Adrenal gland (tissue), 12 donors: ENCODE measurements around the gene HEATR5A. TPM values are rescaled to one million over a fixed set of nuclear protein-coding genes. Genes with fewer than 3 reads are reported as not detected.

ENCODE experiments used
- DNase-seq, 7 donors: peaks; one replicate each; pipeline ENCODE4 v3.0.0-alpha.2; 2019 to 2020
- H3K27ac ChIP-seq, 5 donors: fragments of 200-600 bp; sonication (generic) in 4 of 5; 1 replicate in 3 of 5; 2 replicates in 2 of 5; pipeline versions ENCODE4 v1.5.1 to v1.8.0; 2016 to 2020; ENCODE audit warnings: mild to moderate bottlenecking in 1 of 5
- H3K27me3 ChIP-seq: fragments of 200-600 bp; 2 replicates; pipeline ENCODE4 v1.8.0; 2021
- H3K36me3 ChIP-seq, 2 donors: fragments of 200-600 bp; replicated peaks in 1 of 2; 1 replicate in 1 of 2; 2 replicates in 1 of 2; pipeline versions ENCODE4 v1.5.1 to v1.8.0; 2018 to 2022
- H3K4me1 ChIP-seq, 2 donors: fragments of 200-600 bp; replicated peaks in 1 of 2; 1 replicate in 1 of 2; 2 replicates in 1 of 2; pipeline versions ENCODE4 v1.5.1 to v1.8.0; 2018 to 2021
- H3K4me3 ChIP-seq, 4 donors: fragments of 200-600 bp; sonication (generic) in 3 of 4; one replicate each; pipeline ENCODE4 v1.5.1; 2016 to 2018
- H3K9me3 ChIP-seq, 3 donors: fragments of 200-600 bp; sonication (generic) in 1 of 3; replicated peaks in 1 of 3; 1 replicate in 2 of 3; 2 replicates in 1 of 3; pipeline versions ENCODE4 v1.5.1 to v1.8.0; 2016 to 2021
- CTCF ChIP-seq, 6 experiments: fragments of 450-650 bp in 4 of 6; fragments of 200-600 bp in 2 of 6; sonication (generic) in 1 of 6; IDR thresholded peaks; 1 replicate in 5 of 6; 2 replicates in 1 of 6; pipeline versions ENCODE4 v1.5.1 to v1.8.0; 2016 to 2021; ENCODE audit warnings: antibody characterized with exemption in 6 of 6, mild to moderate bottlenecking in 2 of 6, moderate library complexity in 1 of 6
- POLR2A ChIP-seq, 2 donors: fragments of 450-650 bp; IDR thresholded peaks; one replicate each; pipeline ENCODE4 v1.6.1; 2017; ENCODE audit warnings: antibody characterized with exemption in 2 of 2, mild to moderate bottlenecking in 2 of 2, moderate library complexity in 1 of 2
- WGBS, 4 donors: extraction: QIAGEN DNeasy Blood & Tissue Kit in 2 of 4; methylation state at CpG; one replicate each; pipeline versions ENCODE4 v1.1.5 to v1.1.7; 2013 to 2017; 5-methylcytosine and 5-hydroxymethylcytosine counted together
- intact Hi-C, 2 donors: fragments of 100-400 bp; cut with DNase I; formaldehyde crosslinking; loops; one replicate each; pipeline versions ENCODE4 v1.14.1 to v1.15.0; 2022 to 2023
- polyA plus RNA-seq, 3 donors: library from polyadenylated mRNA; stranded (reverse); fragments of 200-250 nt in 2 of 3; fragments of 350-450 nt in 1 of 3; fragmentation: Illumina TruSeq in 1 of 3; extraction: RNeasy Lipid Tissue Mini Kit (QIAGEN cat#74804) in 1 of 3; gene quantifications; one replicate each; pipeline ENCODE4 v1.2.3, GENCODE V29; 2013 to 2014
- total RNA-seq, 9 donors: library from RNA; depleted of rRNA in 4 of 9; stranded (reverse); fragments of >200 nt in 4 of 9; fragments of 120-200 nt in 1 of 9; fragmentation: NEBNext Ultra II Directional in 1 of 9; extraction: Animal tissue kit (Norgen Biotek cat#: 25700) in 1 of 9; gene quantifications; one replicate each; pipeline versions ENCODE4 v1.1.0 to v1.2.4, GENCODE V29; 2013 to 2023
- donor health status: healthy with polysubstance abuse.
- donor health status: Bipolar disorder and iron deficiency.
- donor health status: DM: yes; HTN: yes; CAD: no.
- donor health status: DM: no; HTN: no; CAD: no.
- donor health status: DM: no; HTN: no; CAD: no.
- donor health status: DM: yes; HTN: yes; CAD: no.

The HEATR5A gene
- total and polyA plus RNA-seq, 12 donors: 20.8 to 60.4 (median 40.1) TPM

DNA sequence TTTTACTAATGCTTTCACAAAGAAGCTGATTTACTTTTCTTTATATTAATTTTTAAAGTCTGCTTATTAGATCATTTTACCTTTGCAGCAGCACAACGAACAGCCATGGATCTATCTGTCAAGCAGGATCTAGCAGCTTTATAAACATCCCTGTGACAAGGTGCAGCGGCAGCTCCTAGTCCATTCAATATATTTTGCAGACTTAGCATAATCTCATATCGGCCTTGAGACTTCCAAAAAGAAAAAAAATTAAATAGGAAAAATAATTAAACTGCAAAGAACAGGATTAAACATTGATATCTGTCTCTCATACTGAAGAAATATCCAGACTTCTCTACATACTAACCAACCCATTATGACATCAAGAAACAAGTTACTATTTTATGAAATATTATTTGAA is 25.2 kb downstream of the HEATR5A start:
- Histone ChIP-seq H3K27me3 (no peaks in the 10 kb centered on the region), H3K27ac (no peak overlapping the region), H3K4me1 (no peaks in the 10 kb centered on the region), H3K9me3 (no peaks in the 10 kb centered on the region), H3K4me3 (no peak overlapping the region), H3K36me3 (peaks cover 0 to 18% of the 10 kb centered on the region in 2 donors)
- TF ChIP-seq POLR2A (IDR thresholded peaks at IDR 0.05): no peak
- TF ChIP-seq CTCF (IDR thresholded peaks at IDR 0.05): no peak
- no peak for DNase-seq
- 57 to 79% (median 75%) methylated on average over 3 of the region's 3 CpGs for WGBS, 4 donors
- intact Hi-C loops: no loop called here

GRCh38 chr14:31391977-31392503 is 28.3 kb downstream of the HEATR5A start:
- H3K4me3 ChIP-seq: no peak overlapping the region
- TF ChIP-seq POLR2A (IDR thresholded peaks at IDR 0.05): no peak
- no peak for TF ChIP-seq CTCF (IDR thresholded peaks at IDR 0.05)
- no peaks in the 10 kb centered on the region for H3K9me3 ChIP-seq
- intact Hi-C loops: no loop called here
- H3K4me1 ChIP-seq: peaks cover 12 to 14% of the 10 kb centered on the region in 2 donors
- H3K36me3 ChIP-seq: peaks cover 0 to 7% of the 10 kb centered on the region in 2 donors
- no peaks in the 10 kb centered on the region for H3K27me3 ChIP-seq
- no peak for DNase-seq
- H3K27ac ChIP-seq: no peak overlapping the region

- 96 to 97% (median 96%) methylated on average over 3 of the region's 3 CpGs for WGBS, 4 donors
- intact Hi-C loops: no loop called here
Measured at GRCh38 chr14:31391473-31391872, 28.9 kb downstream of the HEATR5A start.

GRCh38 chr14:31389946-31390345 is 30.4 kb downstream of the HEATR5A start:
- H3K4me3 ChIP-seq: no peak overlapping the region
- TF ChIP-seq CTCF (IDR thresholded peaks at IDR 0.05) (no peak), POLR2A (IDR thresholded peaks at IDR 0.05) (no peak)
- H3K9me3 ChIP-seq: no peaks in the 10 kb centered on the region
- no peaks in the 10 kb centered on the region for H3K27me3 ChIP-seq
- no peak overlapping the region for H3K27ac ChIP-seq
- intact Hi-C loops: no loop called here
- H3K36me3 ChIP-seq: peaks cover 0 to 14% of the 10 kb centered on the region in 2 donors
- 82 to 93% (median 88%) methylated on average over 2 of the region's 2 CpGs for WGBS, 4 donors
- H3K4me1 ChIP-seq: peaks cover 12 to 14% of the 10 kb centered on the region in 2 donors
- DNase-seq: no peak

More at GRCh38 chr14:31391473-31391872, 28.9 kb downstream of the HEATR5A start:
- DNase-seq: no peak
- H3K4me1 ChIP-seq: peaks cover 12 to 14% of the 10 kb centered on the region in 2 donors
- peaks cover 0 to 7% of the 10 kb centered on the region in 2 donors for H3K36me3 ChIP-seq
- H3K4me3 ChIP-seq: no peak overlapping the region
- H3K27me3 ChIP-seq: no peaks in the 10 kb centered on the region
- no peak overlapping the region for H3K27ac ChIP-seq
- TF ChIP-seq CTCF (IDR thresholded peaks at IDR 0.05) (no peak), POLR2A (IDR thresholded peaks at IDR 0.05) (no peak)
- H3K9me3 ChIP-seq: no peaks in the 10 kb centered on the region
